Neural cell (in vitro differentiated cells): ENCODE measurements around the gene FAM111A. TPM values are rescaled to one million over a fixed set of nuclear protein-coding genes. Genes with fewer than 3 reads are reported as not detected.

Experiments used
- H2AFZ ChIP-seq: fragments of 200-600, 300-800 bp; sonication (generic), shearing (Covaris generic); 2 replicates; pipeline ENCODE4 v1.6.0; 2014; ENCODE audit warnings: low read depth, mild to moderate bottlenecking, antibody characterized with exemption, low read length, moderate library complexity
- H3F3A ChIP-seq: fragments of 200-600 bp; shearing (Covaris generic); 2 replicates; pipeline ENCODE4 v1.6.1; 2016; ENCODE audit warnings: mild to moderate bottlenecking, moderate library complexity, mixed read lengths, antibody characterized with exemption, low read length; ENCODE audit not compliant: insufficient read depth, poor library complexity, severe bottlenecking
- H3K27ac ChIP-seq: fragments of 200-600, 300-800 bp; sonication (generic), shearing (Covaris generic); 2 replicates; pipeline ENCODE4 v1.5.1; 2014; ENCODE audit warnings: mild to moderate bottlenecking, low read length, moderate library complexity
- H3K27me3 ChIP-seq: fragments of 300-800, 200-600 bp; sonication (generic), shearing (Covaris generic); 2 replicates; pipeline ENCODE4 v1.6.0; 2014; ENCODE audit warnings: mild to moderate bottlenecking, low read depth, low read length, moderate library complexity; ENCODE audit not compliant: insufficient read depth
- H3K36me3 ChIP-seq: fragments of 300-800, 200-600 bp; sonication (generic), shearing (Covaris generic); 2 replicates; pipeline ENCODE4 v1.5.1; 2014; ENCODE audit warnings: mild to moderate bottlenecking, antibody characterized with exemption, low read length, moderate library complexity; ENCODE audit not compliant: insufficient read depth
- H3K4me2 ChIP-seq: fragments of 300-800, 200-600 bp; sonication (generic), shearing (Covaris generic); 2 replicates; pipeline ENCODE4 v1.6.0; 2014; ENCODE audit warnings: mild to moderate bottlenecking, low read length
- H3K4me3 ChIP-seq: fragments of 300-800, 200-600 bp; sonication (generic), shearing (Covaris generic); 2 replicates; pipeline ENCODE4 v1.5.1; 2014; ENCODE audit warnings: mild to moderate bottlenecking, low read length, moderate library complexity
- H3K79me2 ChIP-seq: fragments of 200-600 bp; shearing (Covaris generic); replicated peaks from 2 replicates; pipeline ENCODE4 v1.6.0; 2014; ENCODE audit warnings: mild to moderate bottlenecking, low read length, moderate library complexity; ENCODE audit not compliant: insufficient read depth
- H3K9ac ChIP-seq: fragments of 300-800, 200-600 bp; sonication (generic), shearing (Covaris generic); 2 replicates; pipeline ENCODE4 v1.6.1; 2016; ENCODE audit warnings: mild to moderate bottlenecking, low read length, mixed read lengths
- H3K9me2 ChIP-seq: fragments of 200-600 bp; shearing (Covaris generic); 2 replicates; pipeline ENCODE4 v1.6.1; 2016; ENCODE audit warnings: mild to moderate bottlenecking, low read length, mixed read lengths; ENCODE audit not compliant: insufficient read depth
- H3K9me3 ChIP-seq: fragments of 200-600, 300-800 bp; sonication (generic), shearing (Covaris generic); 2 replicates; pipeline ENCODE4 v1.6.1; 2016; ENCODE audit warnings: mild to moderate bottlenecking, mixed run types, low read length, moderate library complexity, mixed read lengths
- H4K20me1 ChIP-seq: fragments of 200-600 bp; shearing (Covaris generic); 2 replicates; pipeline ENCODE4 v1.6.1; 2016; ENCODE audit warnings: mild to moderate bottlenecking, mixed run types; ENCODE audit not compliant: insufficient read depth
- EP300 ChIP-seq: fragments of 450-650 bp; conservative IDR thresholded peaks from 2 replicates; pipeline ENCODE4 v1.6.1; 2014; ENCODE audit warnings: antibody characterized with exemption, mild to moderate bottlenecking, moderate library complexity; ENCODE audit not compliant: poor library complexity, severe bottlenecking
- EZH2 ChIP-seq: fragments of 200-600, 300-800 bp; shearing (Covaris generic), sonication (generic); IDR thresholded peaks from 2 replicates; pipeline ENCODE4 v1.6.1; 2014; ENCODE audit warnings: antibody characterized with exemption, low read length, borderline replicate concordance, mild to moderate bottlenecking; ENCODE audit not compliant: insufficient read depth, poor library complexity, severe bottlenecking
- MXI1 ChIP-seq: fragments of 450-650 bp; conservative IDR thresholded peaks from 2 replicates; pipeline ENCODE4 v1.6.1; 2014; ENCODE audit warnings: antibody characterized with exemption, mild to moderate bottlenecking; ENCODE audit not compliant: poor library complexity, severe bottlenecking
- POLR2AphosphoS5 ChIP-seq: IDR thresholded peaks from 2 replicates; pipeline ENCODE4 v1.6.1; 2012
- RAD21 ChIP-seq: fragments of 450-650 bp; conservative IDR thresholded peaks from 2 replicates; pipeline ENCODE4 v1.6.1; 2014; ENCODE audit warnings: antibody characterized with exemption, mild to moderate bottlenecking, moderate library complexity
- SMC3 ChIP-seq: fragments of 450-650 bp; conservative IDR thresholded peaks from 2 replicates; pipeline ENCODE4 v1.6.1; 2014; ENCODE audit warnings: antibody characterized with exemption, mild to moderate bottlenecking, moderate library complexity; ENCODE audit not compliant: poor library complexity
- TAF1 ChIP-seq: IDR thresholded peaks from 2 replicates; pipeline ENCODE4 v1.6.1; 2012; ENCODE audit warnings: low read depth
- polyA plus RNA-seq: library from polyadenylated mRNA; depleted of rRNA; stranded (reverse); fragments of >200 nt; gene quantifications from 2 replicates; pipeline ENCODE4 v1.2.3, GENCODE V29; 2014
- TF ChIP-seq, protein P1 (sequence below): IDR thresholded peaks from 2 replicates; pipeline ENCODE4 v1.6.1; 2012; ENCODE audit warnings: borderline replicate concordance
- TF ChIP-seq, protein P2 (sequence below): fragments of 450-650 bp; IDR thresholded peaks from 2 replicates; pipeline ENCODE4 v1.5.1; 2014; ENCODE audit warnings: antibody characterized with exemption, mild to moderate bottlenecking, moderate library complexity; ENCODE audit not compliant: poor library complexity, severe bottlenecking

Gene FAM111A
- polyA plus RNA-seq, 1 donor from 2014 or later, result 0.88 TPM

DNA sequence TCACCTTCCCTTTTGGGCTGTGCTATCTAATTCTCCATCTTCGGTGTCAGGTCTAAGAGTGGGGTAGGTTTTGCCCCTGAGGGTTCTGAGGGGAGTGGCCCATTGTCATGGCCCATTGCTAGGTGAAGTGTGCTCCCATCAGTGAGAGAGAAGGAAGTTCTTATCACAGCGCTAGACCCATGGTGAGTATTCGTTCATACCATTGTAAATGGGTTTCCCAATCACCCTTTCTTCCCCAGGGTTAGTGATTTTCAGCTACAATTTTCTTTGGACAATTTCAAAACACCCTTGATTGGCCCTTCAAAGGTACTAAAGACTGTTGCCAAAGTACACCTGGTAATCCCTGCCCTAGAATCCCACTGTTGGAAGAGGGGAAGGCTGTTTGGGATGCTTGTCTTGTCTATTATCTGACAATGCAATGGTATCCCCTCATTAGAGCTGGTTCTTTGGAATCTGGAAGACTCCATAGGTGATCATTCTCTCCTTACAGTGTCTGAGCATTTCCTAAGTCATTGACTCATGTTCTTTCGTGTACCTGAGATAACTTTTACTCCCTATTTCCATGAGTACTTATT is 49.9 kb downstream of the FAM111A start:
- Histone ChIP-seq H4K20me1 (no peaks in the 10 kb centered on the region), H3K4me3 (no peak overlapping the region), H3K27ac (no peak overlapping the region), H3F3A (no peaks in the 10 kb centered on the region), H3K9ac (no peak overlapping the region), H2AFZ (no peak overlapping the region), H3K79me2 (peaks cover 8% of the 10 kb centered on the region), H3K9me2 (no peaks in the 10 kb centered on the region), H3K36me3 (peaks cover 45% of the 10 kb centered on the region), H3K27me3 (no peaks in the 10 kb centered on the region), H3K9me3 (peaks cover 4% of the 10 kb centered on the region), H3K4me2 (no peak overlapping the region)
- TF ChIP-seq, protein P1, sequence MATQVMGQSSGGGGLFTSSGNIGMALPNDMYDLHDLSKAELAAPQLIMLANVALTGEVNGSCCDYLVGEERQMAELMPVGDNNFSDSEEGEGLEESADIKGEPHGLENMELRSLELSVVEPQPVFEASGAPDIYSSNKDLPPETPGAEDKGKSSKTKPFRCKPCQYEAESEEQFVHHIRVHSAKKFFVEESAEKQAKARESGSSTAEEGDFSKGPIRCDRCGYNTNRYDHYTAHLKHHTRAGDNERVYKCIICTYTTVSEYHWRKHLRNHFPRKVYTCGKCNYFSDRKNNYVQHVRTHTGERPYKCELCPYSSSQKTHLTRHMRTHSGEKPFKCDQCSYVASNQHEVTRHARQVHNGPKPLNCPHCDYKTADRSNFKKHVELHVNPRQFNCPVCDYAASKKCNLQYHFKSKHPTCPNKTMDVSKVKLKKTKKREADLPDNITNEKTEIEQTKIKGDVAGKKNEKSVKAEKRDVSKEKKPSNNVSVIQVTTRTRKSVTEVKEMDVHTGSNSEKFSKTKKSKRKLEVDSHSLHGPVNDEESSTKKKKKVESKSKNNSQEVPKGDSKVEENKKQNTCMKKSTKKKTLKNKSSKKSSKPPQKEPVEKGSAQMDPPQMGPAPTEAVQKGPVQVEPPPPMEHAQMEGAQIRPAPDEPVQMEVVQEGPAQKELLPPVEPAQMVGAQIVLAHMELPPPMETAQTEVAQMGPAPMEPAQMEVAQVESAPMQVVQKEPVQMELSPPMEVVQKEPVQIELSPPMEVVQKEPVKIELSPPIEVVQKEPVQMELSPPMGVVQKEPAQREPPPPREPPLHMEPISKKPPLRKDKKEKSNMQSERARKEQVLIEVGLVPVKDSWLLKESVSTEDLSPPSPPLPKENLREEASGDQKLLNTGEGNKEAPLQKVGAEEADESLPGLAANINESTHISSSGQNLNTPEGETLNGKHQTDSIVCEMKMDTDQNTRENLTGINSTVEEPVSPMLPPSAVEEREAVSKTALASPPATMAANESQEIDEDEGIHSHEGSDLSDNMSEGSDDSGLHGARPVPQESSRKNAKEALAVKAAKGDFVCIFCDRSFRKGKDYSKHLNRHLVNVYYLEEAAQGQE, result no peak
- TF ChIP-seq, protein P2, sequence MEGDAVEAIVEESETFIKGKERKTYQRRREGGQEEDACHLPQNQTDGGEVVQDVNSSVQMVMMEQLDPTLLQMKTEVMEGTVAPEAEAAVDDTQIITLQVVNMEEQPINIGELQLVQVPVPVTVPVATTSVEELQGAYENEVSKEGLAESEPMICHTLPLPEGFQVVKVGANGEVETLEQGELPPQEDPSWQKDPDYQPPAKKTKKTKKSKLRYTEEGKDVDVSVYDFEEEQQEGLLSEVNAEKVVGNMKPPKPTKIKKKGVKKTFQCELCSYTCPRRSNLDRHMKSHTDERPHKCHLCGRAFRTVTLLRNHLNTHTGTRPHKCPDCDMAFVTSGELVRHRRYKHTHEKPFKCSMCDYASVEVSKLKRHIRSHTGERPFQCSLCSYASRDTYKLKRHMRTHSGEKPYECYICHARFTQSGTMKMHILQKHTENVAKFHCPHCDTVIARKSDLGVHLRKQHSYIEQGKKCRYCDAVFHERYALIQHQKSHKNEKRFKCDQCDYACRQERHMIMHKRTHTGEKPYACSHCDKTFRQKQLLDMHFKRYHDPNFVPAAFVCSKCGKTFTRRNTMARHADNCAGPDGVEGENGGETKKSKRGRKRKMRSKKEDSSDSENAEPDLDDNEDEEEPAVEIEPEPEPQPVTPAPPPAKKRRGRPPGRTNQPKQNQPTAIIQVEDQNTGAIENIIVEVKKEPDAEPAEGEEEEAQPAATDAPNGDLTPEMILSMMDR, result no peak
- TF ChIP-seq EP300, result no peak
- no peak for TF ChIP-seq POLR2AphosphoS5
- TF ChIP-seq RAD21, result no peak
- TF ChIP-seq SMC3, result no peak
- no peak for TF ChIP-seq MXI1
- no peak for TF ChIP-seq TAF1
- TF ChIP-seq EZH2, result no peak

DNA sequence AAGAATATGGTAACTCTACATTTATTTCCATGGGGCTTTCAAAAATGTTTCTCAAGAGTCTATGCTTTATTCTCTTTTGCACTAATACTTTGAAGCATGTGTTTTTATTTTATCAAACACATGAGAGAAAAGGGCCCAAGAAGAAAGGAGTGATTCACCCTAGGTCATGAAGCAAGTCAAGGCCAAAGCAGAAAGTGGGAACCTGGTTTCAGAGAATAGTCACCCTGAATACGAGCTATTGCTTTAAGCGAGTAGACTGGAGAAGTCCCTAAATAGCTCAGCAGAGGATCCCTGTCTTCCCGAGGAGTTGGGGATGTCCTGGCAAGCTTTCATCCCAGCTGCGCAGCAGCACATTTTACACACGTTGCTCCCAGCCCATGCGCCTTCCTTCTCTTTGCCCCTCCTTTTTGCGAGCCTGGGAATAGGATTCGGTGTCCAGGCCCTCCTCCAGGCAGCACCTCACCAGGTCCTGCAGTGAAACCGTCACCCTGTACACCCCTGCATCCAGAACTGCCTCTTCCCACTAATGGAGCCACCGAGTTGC is 51.0 kb downstream of the FAM111A start:
- Histone ChIP-seq H3K79me2 (no peaks in the 10 kb centered on the region), H3F3A (no peaks in the 10 kb centered on the region), H2AFZ (no peak overlapping the region), H3K9ac (no peak overlapping the region), H3K36me3 (peaks cover 41% of the 10 kb centered on the region), H3K4me3 (no peak overlapping the region), H3K4me2 (no peak overlapping the region), H3K9me2 (no peaks in the 10 kb centered on the region), H3K27me3 (no peaks in the 10 kb centered on the region), H3K9me3 (peaks cover 4% of the 10 kb centered on the region), H3K27ac (no peak overlapping the region), H4K20me1 (no peaks in the 10 kb centered on the region)
- TF ChIP-seq, protein P1, result no peak
- TF ChIP-seq POLR2AphosphoS5 (no peak), RAD21 (no peak), EZH2 (no peak), SMC3 (no peak), EP300 (no peak), MXI1 (no peak), TAF1 (no peak)
- TF ChIP-seq, protein P2, result no peak
